Measurements from ENCODE around the gene MGAT3. TPM values are rescaled to one million over a fixed set of nuclear protein-coding genes. Genes with fewer than 3 reads are reported as not detected.

Gene MGAT3
- total and polyA plus RNA-seq, 2 of the 13 experiments (the other 11 are each of a cell fraction or from before 2014, with no cell fraction given), result 0.11 to 0.15 TPM

- TF ChIP-seq BCL3 (CRISPR knock-in tag; IDR thresholded peaks at IDR 0.05) (peak; percentile 76), ZNF275 (CRISPR knock-in tag; IDR thresholded peaks at IDR 0.05; ENCODE audit: borderline replicate concordance) (no peak; the same call in 1 of the 2 replicates), UBTF (CRISPR knock-in tag; IDR thresholded peaks at IDR 0.05) (peak; percentile 61), HBP1 (CRISPR knock-in tag; IDR thresholded peaks at IDR 0.05; ENCODE audit: low read depth) (no peak; the same call in 1 of the 2 replicates), CSRNP1 (CRISPR knock-in tag; IDR thresholded peaks at IDR 0.05) (no peak; the same call in 1 of the 2 replicates), ZNF737 (CRISPR knock-in tag; IDR thresholded peaks at IDR 0.05; ENCODE audit: borderline replicate concordance) (peak; percentile 96; the same call in 1 of the 2 replicates), ZNF414 (CRISPR knock-in tag; IDR thresholded peaks at IDR 0.05) (no peak; the same call in 1 of the 2 replicates), GTF2F1 (IDR thresholded peaks at IDR 0.05; ENCODE audit: low read length) (peak; percentile 86), GTF3A (CRISPR knock-in tag; conservative IDR thresholded peaks at IDR 0.05) (no peak), MXD3 (CRISPR knock-in tag; IDR thresholded peaks at IDR 0.05) (peak; percentile 79; the same call in 1 of the 2 replicates), HNRNPUL1 (IDR thresholded peaks at IDR 0.05; ENCODE audit: low read depth, low read length) (peak; percentile 29; the same call in 1 of the 2 replicates), TFDP1 (CRISPR knock-in tag; IDR thresholded peaks at IDR 0.05; ENCODE audit: borderline replicate concordance) (peak; percentile 5; the same call in 1 of the 2 replicates), SOX13 (IDR thresholded peaks at IDR 0.05) (peak; percentile 39; the same call in 1 of the 2 replicates), SOX13 (CRISPR knock-in tag; conservative IDR thresholded peaks at IDR 0.05 in 1 of 2, IDR thresholded peaks at IDR 0.05 in 1 of 2) (0 out of 4 replicates have a peak, but pooled peaks of 1 of the 2 experiments have one; percentile 85), SAFB2 (CRISPR knock-in tag; IDR thresholded peaks at IDR 0.05; ENCODE audit: borderline replicate concordance, low read depth) (peak; percentile 38; the same call in 1 of the 2 replicates)
These were observed 63.7 kb downstream of the MGAT3 start, which contains the start of gene ATF4 (continued) for GRCh38 chr22:39520226-39521105.
